GM12878 (cell line): ENCODE data around the gene CNNM1. TPM values are rescaled to one million over a fixed set of nuclear protein-coding genes. Genes with fewer than 3 reads are reported as not detected.

ENCODE experiments used
- ATAC-seq: fragments of 200-7000 bp; cut with Tn5 transposase; 3 replicates; pipeline ENCODE4 v1.9.1; 2020; ENCODE audit warnings: mild to moderate bottlenecking, moderate library complexity
- BruUV-seq: library from RNA; stranded (reverse); fragments of 400-500 nt; replicated peaks from 2 replicates; lab custom pipeline; 2021; lab: Mats Ljungman, UMichigan
- CTCF ChIA-PET: fragments of 300-600 bp; sonication (Branson Sonifier 250); formaldehyde crosslinking; extraction: SDS; loops from one replicate; lab custom pipeline; 2021; ENCODE audit warnings: inconsistent platforms; lab: Yijun Ruan, JAX
- POLR2A ChIA-PET: fragments of 350-600 bp; formaldehyde crosslinking; extraction: SDS; loops from one replicate; lab custom pipeline; 2021; ENCODE audit warnings: inconsistent platforms; lab: Charles Lee
- RAD21 ChIA-PET: fragments of 300-600 bp; sonication (Branson Sonifier 250); formaldehyde crosslinking; loops from one replicate; lab custom pipeline; 2023; ENCODE audit warnings: antibody characterized with exemption; ENCODE audit not compliant: unreplicated experiment; lab: Charles Lee
- SMC1A ChIA-PET: fragments of 300-600 bp; sonication (Branson Sonifier 250); formaldehyde crosslinking; loops from one replicate; lab custom pipeline; 2023; ENCODE audit not compliant: unreplicated experiment, uncharacterized antibody; lab: Charles Lee
- DNase-seq: peaks from one replicate; pipeline ENCODE4 v3.0.0-alpha.2; 2011; ENCODE audit warnings: low read depth, low spot score
- FAIRE-seq: peaks from 3 replicates; lab custom pipeline; 2011; peaks lifted over from hg19 to GRCh38; lab: Jason Lieb, UNC
- H2AFZ ChIP-seq: 2 replicates; pipeline ENCODE4 v1.6.0; 2011; ENCODE audit warnings: low read depth, low read length, control low read depth; ENCODE audit not compliant: control insufficient read depth
- H3K27ac ChIP-seq: 2 replicates; pipeline ENCODE4 v1.5.1; 2011; ENCODE audit warnings: control low read depth; ENCODE audit not compliant: control insufficient read depth, insufficient read depth
- H3K27me3 ChIP-seq, 2 experiments: replicated peaks in 1 of 2; 2 replicates each; pipeline versions ENCODE4 v1.6.0 to v1.6.1; 2011; ENCODE audit warnings: low read length in 1 of 2; ENCODE audit not compliant: control insufficient read depth in 2 of 2, insufficient read depth in 2 of 2
- H3K36me3 ChIP-seq, 2 experiments: 2 replicates each; pipeline ENCODE4 v1.5.1; 2011; ENCODE audit warnings: low read length in 1 of 2; ENCODE audit not compliant: control insufficient read depth in 2 of 2, insufficient read depth in 2 of 2
- H3K4me1 ChIP-seq: 2 replicates; pipeline ENCODE4 v1.6.1; 2011; ENCODE audit warnings: mild to moderate bottlenecking, low read length, moderate library complexity, mixed read lengths; ENCODE audit not compliant: control insufficient read depth, insufficient read depth
- H3K4me2 ChIP-seq: 2 replicates; pipeline ENCODE4 v1.6.0; 2011; ENCODE audit warnings: control low read depth; ENCODE audit not compliant: control insufficient read depth, insufficient read depth
- H3K4me3 ChIP-seq: fragments of 200-600 bp; sonication (generic); 2 replicates; pipeline ENCODE4 v1.5.1; 2016
- H3K79me2 ChIP-seq: 2 replicates; pipeline ENCODE4 v1.6.0; 2011; ENCODE audit warnings: low read length; ENCODE audit not compliant: control insufficient read depth, insufficient read depth
- H3K9ac ChIP-seq: 2 replicates; pipeline ENCODE4 v1.8.0; 2011; ENCODE audit warnings: low read length, control low read depth, mixed read lengths; ENCODE audit not compliant: control insufficient read depth, insufficient read depth
- H3K9me3 ChIP-seq: replicated peaks from 3 replicates; pipeline ENCODE4 v1.5.1; 2011; ENCODE audit warnings: mild to moderate bottlenecking, low read length; ENCODE audit not compliant: control insufficient read depth, insufficient read depth
- H4K20me1 ChIP-seq: 2 replicates; pipeline ENCODE4 v1.6.0; 2011; ENCODE audit not compliant: control insufficient read depth, insufficient read depth
- BACH1 ChIP-seq: fragments of 450-650 bp; IDR thresholded peaks from 2 replicates; pipeline ENCODE4 v1.6.1; 2017; ENCODE audit warnings: mild to moderate bottlenecking, borderline replicate concordance
- CBFB ChIP-seq: IDR thresholded peaks from 2 replicates; pipeline ENCODE4 v1.6.1; 2016; ENCODE audit warnings: antibody characterized with exemption, low read depth
- GATAD2B ChIP-seq: fragments of 450-650 bp; conservative IDR thresholded peaks from 2 replicates; pipeline ENCODE4 v1.6.1; 2017; ENCODE audit warnings: low read depth, mild to moderate bottlenecking, moderate library complexity
- NFYB ChIP-seq: IDR thresholded peaks from 2 replicates; pipeline ENCODE4 v1.6.1; 2011; ENCODE audit warnings: low read depth, mild to moderate bottlenecking, low read length, improper control_type of control experiment, moderate library complexity; ENCODE audit not compliant: insufficient read depth
- POLR2AphosphoS5 ChIP-seq: IDR thresholded peaks from 2 replicates; pipeline ENCODE4 v1.6.1; 2011; ENCODE audit warnings: mild to moderate bottlenecking, low read length, inconsistent platforms
- ZNF384 ChIP-seq: IDR thresholded peaks from 2 replicates; pipeline ENCODE4 v1.6.1; 2012; ENCODE audit warnings: low read depth, mild to moderate bottlenecking, low read length, improper control_type of control experiment, borderline replicate concordance
- WGBS: methylation state at CpG from one replicate; pipeline ENCODE4 v1.1.6; 2016; ENCODE audit warnings: low lambda C conversion rate; ENCODE audit not compliant: insufficient replicate concordance, insufficient coverage; ENCODE audit errors: missing lambda C conversion rate; 5-methylcytosine and 5-hydroxymethylcytosine counted together
- in situ Hi-C: fragments of 300-500 bp; cut with MboI; formaldehyde crosslinking; loops from 9 replicates; pipeline ENCODE4 v1.14.3; 2018; ENCODE audit warnings: mixed read lengths
- intact Hi-C: fragments of 100-400 bp; cut with micrococcal nuclease; formaldehyde crosslinking; loops from one replicate; pipeline ENCODE4 v1.14.2; 2022; ENCODE audit not compliant: unreplicated experiment
- polyA plus RNA-seq, 11 experiments: library from polyadenylated mRNA; depleted of rRNA in 4 of 11; unstranded in 6 of 11; stranded (reverse) in 5 of 11; fragments of >200 nt; fragmentation: Nextera tagmentation in 4 of 11; fragmentation: Illumina TruSeq in 1 of 11; extraction: Ambion mirVana in 4 of 11; extraction: Trizol in 1 of 11; gene quantifications; 1 replicate in 1 of 11; 2 replicates in 10 of 11; pipeline versions ENCODE4 v1.2.1 to v1.2.3, GENCODE V29; 2011 to 2016; ENCODE audit warnings: inconsistent platforms in 2 of 11, missing spikeins in 2 of 11, low read depth in 1 of 11
- total RNA-seq, 4 experiments: library from RNA; depleted of rRNA in 3 of 4; stranded (reverse); fragments of >200 nt in 3 of 4; fragmentation: Illumina TruSeq in 1 of 4; extraction: Trizol in 1 of 4; gene quantifications; 2 replicates each; pipeline versions ENCODE4 v1.2.1 to v1.2.3, GENCODE V29; 2013 to 2021
- TF ChIP-seq, protein P1 (sequence below): IDR thresholded peaks from 2 replicates; pipeline ENCODE4 v1.6.1; 2012; ENCODE audit warnings: improper control_type of control experiment, low read depth, low read length; ENCODE audit not compliant: insufficient replicate concordance
- TF ChIP-seq, protein P2 (sequence below): IDR thresholded peaks from 2 replicates; pipeline ENCODE4 v1.6.1; 2012; ENCODE audit warnings: low read depth, low read length, improper control_type of control experiment
- TF ChIP-seq, protein P3 (sequence below): IDR thresholded peaks from 2 replicates; pipeline ENCODE4 v1.6.1; 2011; ENCODE audit warnings: low read depth, mild to moderate bottlenecking, low read length, moderate library complexity, borderline replicate concordance; ENCODE audit errors: extremely low read depth

Gene CNNM1
- total and polyA plus RNA-seq, 10 of the 15 experiments (the other 5 are each of a cell fraction or from before 2014, with no cell fraction given), result 0.01 TPM; not detected in 9

DNA sequence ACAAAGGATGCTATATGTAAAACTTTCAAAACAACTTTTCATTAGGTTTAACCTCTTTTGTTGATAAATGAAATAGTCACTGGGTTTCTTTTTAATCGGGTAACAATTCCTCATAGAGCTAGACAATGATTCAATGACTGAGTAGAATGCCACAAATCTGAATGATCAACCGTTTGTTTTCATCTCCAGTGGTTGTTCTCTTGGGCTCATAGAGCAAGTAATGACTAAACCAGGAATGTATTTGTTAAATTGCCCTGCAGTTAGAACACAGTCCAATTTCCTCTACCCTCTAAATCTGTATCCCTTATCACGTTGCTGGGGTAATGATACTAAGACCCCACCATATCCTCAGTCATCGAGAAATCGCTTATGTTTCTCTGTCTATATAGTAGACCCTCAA is 40.0 kb downstream of the CNNM1 start:
- 54% methylated on average over 5 of the region's 5 CpGs for WGBS
- Histone ChIP-seq H2AFZ (no peak overlapping the region), H3K4me2 (no peak overlapping the region), H3K9ac (no peak overlapping the region), H4K20me1 (peaks cover 4% of the 10 kb centered on the region), H3K27me3 (peaks cover 0 to 10% of the 10 kb centered on the region in 2 experiments; a peak in 2 of 4 replicates), H3K9me3 (no peaks in the 10 kb centered on the region), H3K4me1 (no peaks in the 10 kb centered on the region), H3K36me3 (no peaks in the 10 kb centered on the region), H3K27ac (no peak overlapping the region), H3K4me3 (no peak overlapping the region), H3K79me2 (no peaks in the 10 kb centered on the region)
- in situ Hi-C loops (no loop called here), intact Hi-C loops (no loop called here)
- RAD21 ChIA-PET, result no interaction called here
- TF ChIP-seq, protein P1, sequence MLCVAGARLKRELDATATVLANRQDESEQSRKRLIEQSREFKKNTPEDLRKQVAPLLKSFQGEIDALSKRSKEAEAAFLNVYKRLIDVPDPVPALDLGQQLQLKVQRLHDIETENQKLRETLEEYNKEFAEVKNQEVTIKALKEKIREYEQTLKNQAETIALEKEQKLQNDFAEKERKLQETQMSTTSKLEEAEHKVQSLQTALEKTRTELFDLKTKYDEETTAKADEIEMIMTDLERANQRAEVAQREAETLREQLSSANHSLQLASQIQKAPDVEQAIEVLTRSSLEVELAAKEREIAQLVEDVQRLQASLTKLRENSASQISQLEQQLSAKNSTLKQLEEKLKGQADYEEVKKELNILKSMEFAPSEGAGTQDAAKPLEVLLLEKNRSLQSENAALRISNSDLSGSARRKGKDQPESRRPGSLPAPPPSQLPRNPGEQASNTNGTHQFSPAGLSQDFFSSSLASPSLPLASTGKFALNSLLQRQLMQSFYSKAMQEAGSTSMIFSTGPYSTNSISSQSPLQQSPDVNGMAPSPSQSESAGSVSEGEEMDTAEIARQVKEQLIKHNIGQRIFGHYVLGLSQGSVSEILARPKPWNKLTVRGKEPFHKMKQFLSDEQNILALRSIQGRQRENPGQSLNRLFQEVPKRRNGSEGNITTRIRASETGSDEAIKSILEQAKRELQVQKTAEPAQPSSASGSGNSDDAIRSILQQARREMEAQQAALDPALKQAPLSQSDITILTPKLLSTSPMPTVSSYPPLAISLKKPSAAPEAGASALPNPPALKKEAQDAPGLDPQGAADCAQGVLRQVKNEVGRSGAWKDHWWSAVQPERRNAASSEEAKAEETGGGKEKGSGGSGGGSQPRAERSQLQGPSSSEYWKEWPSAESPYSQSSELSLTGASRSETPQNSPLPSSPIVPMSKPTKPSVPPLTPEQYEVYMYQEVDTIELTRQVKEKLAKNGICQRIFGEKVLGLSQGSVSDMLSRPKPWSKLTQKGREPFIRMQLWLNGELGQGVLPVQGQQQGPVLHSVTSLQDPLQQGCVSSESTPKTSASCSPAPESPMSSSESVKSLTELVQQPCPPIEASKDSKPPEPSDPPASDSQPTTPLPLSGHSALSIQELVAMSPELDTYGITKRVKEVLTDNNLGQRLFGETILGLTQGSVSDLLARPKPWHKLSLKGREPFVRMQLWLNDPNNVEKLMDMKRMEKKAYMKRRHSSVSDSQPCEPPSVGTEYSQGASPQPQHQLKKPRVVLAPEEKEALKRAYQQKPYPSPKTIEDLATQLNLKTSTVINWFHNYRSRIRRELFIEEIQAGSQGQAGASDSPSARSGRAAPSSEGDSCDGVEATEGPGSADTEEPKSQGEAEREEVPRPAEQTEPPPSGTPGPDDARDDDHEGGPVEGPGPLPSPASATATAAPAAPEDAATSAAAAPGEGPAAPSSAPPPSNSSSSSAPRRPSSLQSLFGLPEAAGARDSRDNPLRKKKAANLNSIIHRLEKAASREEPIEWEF, result no peak
- TF ChIP-seq, protein P2, sequence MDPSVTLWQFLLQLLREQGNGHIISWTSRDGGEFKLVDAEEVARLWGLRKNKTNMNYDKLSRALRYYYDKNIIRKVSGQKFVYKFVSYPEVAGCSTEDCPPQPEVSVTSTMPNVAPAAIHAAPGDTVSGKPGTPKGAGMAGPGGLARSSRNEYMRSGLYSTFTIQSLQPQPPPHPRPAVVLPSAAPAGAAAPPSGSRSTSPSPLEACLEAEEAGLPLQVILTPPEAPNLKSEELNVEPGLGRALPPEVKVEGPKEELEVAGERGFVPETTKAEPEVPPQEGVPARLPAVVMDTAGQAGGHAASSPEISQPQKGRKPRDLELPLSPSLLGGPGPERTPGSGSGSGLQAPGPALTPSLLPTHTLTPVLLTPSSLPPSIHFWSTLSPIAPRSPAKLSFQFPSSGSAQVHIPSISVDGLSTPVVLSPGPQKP, result no peak
- TF ChIP-seq BACH1 (no peak), ZNF384 (no peak), POLR2AphosphoS5 (no peak), GATAD2B (no peak), NFYB (no peak), CBFB (no peak)
- TF ChIP-seq, protein P3, sequence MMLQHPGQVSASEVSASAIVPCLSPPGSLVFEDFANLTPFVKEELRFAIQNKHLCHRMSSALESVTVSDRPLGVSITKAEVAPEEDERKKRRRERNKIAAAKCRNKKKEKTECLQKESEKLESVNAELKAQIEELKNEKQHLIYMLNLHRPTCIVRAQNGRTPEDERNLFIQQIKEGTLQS, result no peak
- ATAC-seq, result no peak
- SMC1A ChIA-PET, result no interaction called here
- no peak for FAIRE-seq
- POLR2A ChIA-PET, result interaction anchor here (0.6 kb wide), 1 partner anchor 927 kb away, joined by 3 read pairs; no protein-coding TSS in a partner anchor
- BruUV-seq, result no TSS peak
- CTCF ChIA-PET, result interaction anchor here (1.7 kb wide), 1 partner anchor 67 kb away, joined by 4 read pairs; no protein-coding TSS in a partner anchor
- DNase-seq, result no peak
